ENCODE data around the gene PPIB. TPM values are rescaled to one million over a fixed set of nuclear protein-coding genes. Genes with fewer than 3 reads are reported as not detected.

The PPIB gene
- 100 to 1,000 TPM; 379 to 638 TPM for total RNA-seq
- polyA plus RNA-seq: 100 to 1,000 TPM; 627 to 768 TPM

DNA sequence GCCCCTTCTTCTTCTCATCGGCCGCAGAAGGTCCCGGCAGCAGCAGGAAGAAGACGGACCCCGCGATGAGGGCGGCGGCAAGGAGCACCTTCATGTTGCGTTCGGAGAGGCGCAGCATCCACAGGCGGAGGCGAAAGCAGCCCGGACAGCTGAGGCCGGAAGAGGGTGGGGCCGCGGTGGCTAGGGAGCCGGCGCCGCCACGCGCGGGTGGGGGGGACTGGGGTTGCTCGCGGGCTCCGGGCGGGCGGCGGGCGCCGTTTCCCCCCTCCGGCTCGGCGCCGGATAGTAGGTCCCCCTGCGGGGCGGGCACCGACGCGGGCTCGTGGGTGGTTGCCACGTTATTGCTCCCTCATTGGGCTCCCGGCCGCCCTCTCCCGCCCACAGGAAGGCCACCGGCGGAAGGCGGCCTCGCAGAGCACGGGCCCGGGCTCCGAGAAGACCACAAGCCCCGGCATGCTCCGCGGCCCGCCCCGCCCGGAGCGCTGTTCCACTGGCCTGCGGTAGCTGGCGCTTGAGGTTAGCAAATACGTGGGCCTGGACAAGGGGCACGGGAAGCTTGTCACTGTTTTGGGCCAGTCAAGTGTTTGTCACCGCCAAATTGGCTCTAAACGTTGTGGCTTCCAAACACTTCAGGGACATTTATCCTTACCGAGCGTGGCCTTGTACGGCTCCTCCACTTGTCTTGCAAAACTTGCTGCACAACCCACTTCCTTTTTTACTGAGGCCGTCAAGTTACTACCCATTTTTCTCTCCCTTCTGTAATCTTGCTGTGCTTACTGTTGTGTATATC is at the start of gene PPIB:
PPIB (minus strand) TSS at position 154 of the 790 bp plus-strand sequence; CDS start at position 118, 36 bp downstream.
- H3K27ac ChIP-seq (ENCODE audit: low read depth in 1 of 2, low read length in 2 of 2): peak within 1 kb of the TSS; percentile 88 to 92
- H3K36me3 ChIP-seq (ENCODE audit: control insufficient read depth in 4 of 4, insufficient read depth in 3 of 4, low read depth in 1 of 4, low read length in 3 of 4): peaks cover 14 to 23% (median 21%) of the 10 kb centered on the region in 4 donors
- H3K4me1 ChIP-seq (ENCODE audit: control insufficient read depth in 4 of 4, insufficient read depth in 4 of 4, low read length in 3 of 4): peaks cover 3 to 38% (median 24%) of the 10 kb centered on the region in 4 donors
- peak; percentile 95 for DNase-seq (ENCODE audit: low spot score)
- TF ChIP-seq, protein P1, sequence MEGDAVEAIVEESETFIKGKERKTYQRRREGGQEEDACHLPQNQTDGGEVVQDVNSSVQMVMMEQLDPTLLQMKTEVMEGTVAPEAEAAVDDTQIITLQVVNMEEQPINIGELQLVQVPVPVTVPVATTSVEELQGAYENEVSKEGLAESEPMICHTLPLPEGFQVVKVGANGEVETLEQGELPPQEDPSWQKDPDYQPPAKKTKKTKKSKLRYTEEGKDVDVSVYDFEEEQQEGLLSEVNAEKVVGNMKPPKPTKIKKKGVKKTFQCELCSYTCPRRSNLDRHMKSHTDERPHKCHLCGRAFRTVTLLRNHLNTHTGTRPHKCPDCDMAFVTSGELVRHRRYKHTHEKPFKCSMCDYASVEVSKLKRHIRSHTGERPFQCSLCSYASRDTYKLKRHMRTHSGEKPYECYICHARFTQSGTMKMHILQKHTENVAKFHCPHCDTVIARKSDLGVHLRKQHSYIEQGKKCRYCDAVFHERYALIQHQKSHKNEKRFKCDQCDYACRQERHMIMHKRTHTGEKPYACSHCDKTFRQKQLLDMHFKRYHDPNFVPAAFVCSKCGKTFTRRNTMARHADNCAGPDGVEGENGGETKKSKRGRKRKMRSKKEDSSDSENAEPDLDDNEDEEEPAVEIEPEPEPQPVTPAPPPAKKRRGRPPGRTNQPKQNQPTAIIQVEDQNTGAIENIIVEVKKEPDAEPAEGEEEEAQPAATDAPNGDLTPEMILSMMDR (IDR thresholded peaks at IDR 0.05; ENCODE audit: low read depth, low read length, missing input control): peak; percentile 33
- TF ChIP-seq, protein P2, sequence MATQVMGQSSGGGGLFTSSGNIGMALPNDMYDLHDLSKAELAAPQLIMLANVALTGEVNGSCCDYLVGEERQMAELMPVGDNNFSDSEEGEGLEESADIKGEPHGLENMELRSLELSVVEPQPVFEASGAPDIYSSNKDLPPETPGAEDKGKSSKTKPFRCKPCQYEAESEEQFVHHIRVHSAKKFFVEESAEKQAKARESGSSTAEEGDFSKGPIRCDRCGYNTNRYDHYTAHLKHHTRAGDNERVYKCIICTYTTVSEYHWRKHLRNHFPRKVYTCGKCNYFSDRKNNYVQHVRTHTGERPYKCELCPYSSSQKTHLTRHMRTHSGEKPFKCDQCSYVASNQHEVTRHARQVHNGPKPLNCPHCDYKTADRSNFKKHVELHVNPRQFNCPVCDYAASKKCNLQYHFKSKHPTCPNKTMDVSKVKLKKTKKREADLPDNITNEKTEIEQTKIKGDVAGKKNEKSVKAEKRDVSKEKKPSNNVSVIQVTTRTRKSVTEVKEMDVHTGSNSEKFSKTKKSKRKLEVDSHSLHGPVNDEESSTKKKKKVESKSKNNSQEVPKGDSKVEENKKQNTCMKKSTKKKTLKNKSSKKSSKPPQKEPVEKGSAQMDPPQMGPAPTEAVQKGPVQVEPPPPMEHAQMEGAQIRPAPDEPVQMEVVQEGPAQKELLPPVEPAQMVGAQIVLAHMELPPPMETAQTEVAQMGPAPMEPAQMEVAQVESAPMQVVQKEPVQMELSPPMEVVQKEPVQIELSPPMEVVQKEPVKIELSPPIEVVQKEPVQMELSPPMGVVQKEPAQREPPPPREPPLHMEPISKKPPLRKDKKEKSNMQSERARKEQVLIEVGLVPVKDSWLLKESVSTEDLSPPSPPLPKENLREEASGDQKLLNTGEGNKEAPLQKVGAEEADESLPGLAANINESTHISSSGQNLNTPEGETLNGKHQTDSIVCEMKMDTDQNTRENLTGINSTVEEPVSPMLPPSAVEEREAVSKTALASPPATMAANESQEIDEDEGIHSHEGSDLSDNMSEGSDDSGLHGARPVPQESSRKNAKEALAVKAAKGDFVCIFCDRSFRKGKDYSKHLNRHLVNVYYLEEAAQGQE (IDR thresholded peaks at IDR 0.05): peak; percentile 10
- TF ChIP-seq FOXA1 (IDR thresholded peaks at IDR 0.05): peak; percentile 61
- TF ChIP-seq, protein P3, sequence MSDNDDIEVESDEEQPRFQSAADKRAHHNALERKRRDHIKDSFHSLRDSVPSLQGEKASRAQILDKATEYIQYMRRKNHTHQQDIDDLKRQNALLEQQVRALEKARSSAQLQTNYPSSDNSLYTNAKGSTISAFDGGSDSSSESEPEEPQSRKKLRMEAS (IDR thresholded peaks at IDR 0.05): no peak
- TF ChIP-seq, protein P4, sequence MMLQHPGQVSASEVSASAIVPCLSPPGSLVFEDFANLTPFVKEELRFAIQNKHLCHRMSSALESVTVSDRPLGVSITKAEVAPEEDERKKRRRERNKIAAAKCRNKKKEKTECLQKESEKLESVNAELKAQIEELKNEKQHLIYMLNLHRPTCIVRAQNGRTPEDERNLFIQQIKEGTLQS (IDR thresholded peaks at IDR 0.05): no peak
- TF ChIP-seq TAF1 (conservative IDR thresholded peaks at IDR 0.05): no peak
- peak; percentile 54 to 89 for TF ChIP-seq GABPA (IDR thresholded peaks at IDR 0.05 in 1 of 2, conservative IDR thresholded peaks at IDR 0.05 in 1 of 2)
- TF ChIP-seq HNF4G (IDR thresholded peaks at IDR 0.05): no peak
- TF ChIP-seq, protein P5, sequence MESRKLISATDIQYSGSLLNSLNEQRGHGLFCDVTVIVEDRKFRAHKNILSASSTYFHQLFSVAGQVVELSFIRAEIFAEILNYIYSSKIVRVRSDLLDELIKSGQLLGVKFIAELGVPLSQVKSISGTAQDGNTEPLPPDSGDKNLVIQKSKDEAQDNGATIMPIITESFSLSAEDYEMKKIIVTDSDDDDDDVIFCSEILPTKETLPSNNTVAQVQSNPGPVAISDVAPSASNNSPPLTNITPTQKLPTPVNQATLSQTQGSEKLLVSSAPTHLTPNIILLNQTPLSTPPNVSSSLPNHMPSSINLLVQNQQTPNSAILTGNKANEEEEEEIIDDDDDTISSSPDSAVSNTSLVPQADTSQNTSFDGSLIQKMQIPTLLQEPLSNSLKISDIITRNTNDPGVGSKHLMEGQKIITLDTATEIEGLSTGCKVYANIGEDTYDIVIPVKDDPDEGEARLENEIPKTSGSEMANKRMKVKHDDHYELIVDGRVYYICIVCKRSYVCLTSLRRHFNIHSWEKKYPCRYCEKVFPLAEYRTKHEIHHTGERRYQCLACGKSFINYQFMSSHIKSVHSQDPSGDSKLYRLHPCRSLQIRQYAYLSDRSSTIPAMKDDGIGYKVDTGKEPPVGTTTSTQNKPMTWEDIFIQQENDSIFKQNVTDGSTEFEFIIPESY (IDR thresholded peaks at IDR 0.05): peak; percentile 47
- peak; percentile 53 to 59 for TF ChIP-seq RAD21 (IDR thresholded peaks at IDR 0.05)
- no peak for TF ChIP-seq RXRA (IDR thresholded peaks at IDR 0.05)
- peak in 1 of 2 donors; percentile 37 for TF ChIP-seq HNF4A (conservative IDR thresholded peaks at IDR 0.05)
- peak; percentile 85 for TF ChIP-seq SP1 (IDR thresholded peaks at IDR 0.05)
- TF ChIP-seq EGR1 (IDR thresholded peaks at IDR 0.05; ENCODE audit: low read depth in 2 of 2): peak in 1 of 2 donors; percentile 36
- peak; percentile 16 for TF ChIP-seq FOXA2 (IDR thresholded peaks at IDR 0.05)
- TF ChIP-seq YY1 (IDR thresholded peaks at IDR 0.05): peak; percentile 52
- no peak for TF ChIP-seq JUND (IDR thresholded peaks at IDR 0.05)
- peak; percentile 14 for TF ChIP-seq NR2F2 (IDR thresholded peaks at IDR 0.05)
- peak within 1 kb of the TSS; percentile 69 to 97 (median 93) for H3K4me3 ChIP-seq (ENCODE audit: low read depth in 1 of 3, low read length in 3 of 3)
- H3K27me3 ChIP-seq (ENCODE audit: control insufficient read depth in 4 of 4, insufficient read depth in 4 of 4, low read length in 3 of 4): no peaks in the 10 kb centered on the region
- H3K9me3 ChIP-seq (ENCODE audit: control insufficient read depth in 4 of 4, low read length in 3 of 4): no peaks in the 10 kb centered on the region
- under 1% methylated on average over 69 of the region's 69 CpGs for WGBS
- H3K9ac ChIP-seq (ENCODE audit: low read depth in 1 of 2, low read length in 2 of 2): peak within 1 kb of the TSS; percentile 93 to 97
